IPS DF 6.9 (cell line): Measurements from ENCODE around the gene MTR.
"Not testable (repeated sequence)": the region's sequence is repeated elsewhere in the genome, so short reads cannot be mapped to it uniquely, and the experiment has no call there.

ENCODE experiments used
- DNase-seq: peaks from one replicate; pipeline ENCODE4 v3.0.0-alpha.2; 2013; ENCODE audit warnings: low read depth, low spot score
- H3K27ac ChIP-seq: one replicate; pipeline ENCODE4 v1.5.1; 2013; ENCODE audit warnings: low read length, control low read depth
- H3K27me3 ChIP-seq: 2 replicates; pipeline ENCODE4 v1.6.1; 2013; ENCODE audit warnings: mild to moderate bottlenecking, low read length; ENCODE audit not compliant: control insufficient read depth, insufficient read depth
- H3K36me3 ChIP-seq: 2 replicates; pipeline ENCODE4 v1.6.1; 2013; ENCODE audit warnings: low read length; ENCODE audit not compliant: control insufficient read depth, insufficient read depth
- H3K4me1 ChIP-seq: 2 replicates; pipeline ENCODE4 v1.6.1; 2013; ENCODE audit warnings: low read length; ENCODE audit not compliant: control insufficient read depth, insufficient read depth
- H3K4me3 ChIP-seq: 2 replicates; pipeline ENCODE4 v1.5.1; 2013; ENCODE audit warnings: mild to moderate bottlenecking, low read length
- H3K9me3 ChIP-seq: 2 replicates; pipeline ENCODE4 v1.6.1; 2013; ENCODE audit warnings: low read length, inconsistent platforms; ENCODE audit not compliant: control insufficient read depth, insufficient read depth
- WGBS: extraction: QIAGEN DNeasy Blood & Tissue Kit; methylation state at CpG from one replicate; pipeline ENCODE4 v1.1.7; 2013; ENCODE audit warnings: mixed read lengths, missing lambda C conversion rate; ENCODE audit not compliant: insufficient read length, insufficient coverage; 5-methylcytosine and 5-hydroxymethylcytosine counted together

MTR gene

DNA sequence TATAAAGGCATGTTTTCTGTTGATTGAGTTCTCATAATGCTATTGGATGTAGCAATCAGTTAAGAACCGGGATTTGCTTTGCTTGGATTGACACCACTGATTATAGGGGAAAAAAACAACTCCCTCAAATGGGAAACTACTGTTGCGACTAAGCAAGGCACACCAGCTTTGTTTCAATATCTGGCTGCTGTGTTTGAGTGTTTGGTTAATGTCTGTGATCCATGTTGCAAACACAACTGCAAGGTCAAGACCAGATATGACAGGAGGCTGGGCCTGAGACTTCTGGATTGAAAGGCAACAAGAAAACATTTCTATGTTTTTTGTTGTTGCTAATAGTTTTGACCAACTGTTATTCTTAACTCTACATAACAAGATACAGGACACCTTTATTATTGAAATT lies 50.7 kb downstream of the MTR start:
- no peaks in the 10 kb centered on the region for H3K27me3 ChIP-seq
- no peak overlapping the region for H3K27ac ChIP-seq
- WGBS: no CpG with 5 or more reads among the region's 2 CpGs
- no peaks in the 10 kb centered on the region; the same call in 1 of the 2 replicates for H3K36me3 ChIP-seq
- H3K4me1 ChIP-seq: no peaks in the 10 kb centered on the region
- DNase-seq: no peak
- H3K9me3 ChIP-seq: no peaks in the 10 kb centered on the region
- H3K4me3 ChIP-seq: no peak overlapping the region

DNA sequence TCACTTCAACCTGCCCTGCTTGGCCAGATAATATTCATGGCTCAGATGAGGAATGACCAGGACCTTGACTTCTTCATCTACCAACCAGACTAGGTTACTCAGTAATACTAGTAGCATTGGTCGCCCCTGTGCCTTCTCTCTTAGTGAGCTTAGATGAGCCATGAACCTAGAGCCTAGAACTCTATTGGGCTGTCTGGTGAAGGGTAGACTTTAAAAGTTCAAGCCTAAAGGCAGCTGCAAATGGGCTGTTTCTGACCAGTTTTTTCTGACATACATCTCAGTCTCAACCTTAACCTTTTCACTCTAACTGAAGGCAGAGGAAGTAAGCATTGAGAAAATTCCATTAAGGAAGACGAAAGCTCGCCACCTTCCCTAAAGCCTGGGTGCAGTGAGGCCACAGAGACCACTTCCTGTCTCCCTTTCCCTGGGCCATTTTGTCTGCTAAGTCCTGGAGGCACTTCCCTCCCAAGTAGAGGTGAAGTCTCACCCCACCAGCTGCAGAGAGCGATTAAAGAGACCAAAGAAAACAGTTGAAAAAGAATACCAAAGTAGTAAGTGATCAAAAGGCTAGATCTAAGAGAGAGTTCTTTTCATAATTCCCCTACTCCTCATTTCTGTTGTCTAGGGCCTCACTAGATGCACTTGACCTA lies 53.3 kb downstream of the MTR start:
- Histone ChIP-seq H3K36me3 (no peaks in the 10 kb centered on the region; the same call in 1 of the 2 replicates), H3K27me3 (no peaks in the 10 kb centered on the region), H3K9me3 (no peaks in the 10 kb centered on the region), H3K4me1 (no peaks in the 10 kb centered on the region), H3K4me3 (no peak overlapping the region), H3K27ac (no peak overlapping the region)
- no peak for DNase-seq
- WGBS: no CpG with 5 or more reads among the region's 4 CpGs

DNA sequence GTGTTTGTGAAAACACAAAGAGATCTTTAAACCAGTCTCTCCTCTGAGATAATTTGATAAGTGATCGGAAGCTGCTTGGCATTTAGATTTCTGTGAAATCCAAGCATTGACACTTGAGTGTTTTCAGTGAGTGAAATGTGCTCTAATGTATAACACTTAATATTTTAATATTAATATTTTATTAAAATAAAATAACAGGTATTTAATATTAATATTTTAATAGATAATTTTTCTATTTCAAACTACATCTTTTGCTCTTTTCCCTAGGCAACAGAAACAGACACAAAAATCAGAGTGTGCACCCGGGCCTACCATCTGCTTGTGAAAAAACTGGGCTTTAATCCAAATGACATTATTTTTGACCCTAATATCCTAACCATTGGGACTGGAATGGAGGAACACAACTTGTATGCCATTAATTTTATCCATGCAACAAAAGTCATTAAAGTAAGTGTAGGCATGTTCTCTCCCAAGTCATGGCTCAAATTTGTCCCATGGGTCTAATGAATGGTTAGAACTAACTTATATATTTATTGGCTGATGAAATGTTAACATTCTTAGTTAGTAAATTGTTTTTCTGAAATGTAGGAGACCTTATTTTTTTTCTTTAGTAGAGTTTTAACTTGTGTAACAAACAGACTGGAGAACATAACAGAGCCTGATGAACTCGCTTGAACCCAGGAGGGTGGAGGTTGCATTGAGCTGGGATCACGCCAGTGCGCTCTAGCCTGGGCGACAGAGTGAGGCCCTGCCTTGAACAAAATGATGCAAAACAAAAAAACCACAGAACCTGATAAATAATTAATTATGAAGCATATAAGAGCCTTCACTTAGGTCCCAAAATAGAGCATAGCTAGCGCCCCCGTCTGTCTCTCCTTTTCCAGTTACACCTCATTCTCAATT lies 55.2 kb downstream of the MTR start:
- no peaks in the 10 kb centered on the region for H3K4me1 ChIP-seq
- no peak overlapping the region for H3K4me3 ChIP-seq
- no peaks in the 10 kb centered on the region for H3K9me3 ChIP-seq
- H3K27me3 ChIP-seq: no peaks in the 10 kb centered on the region
- no peak for DNase-seq
- H3K27ac ChIP-seq: no peak overlapping the region
- H3K36me3 ChIP-seq: no peaks in the 10 kb centered on the region; the same call in 1 of the 2 replicates
- WGBS: no CpG with 5 or more reads among the region's 8 CpGs

DNA sequence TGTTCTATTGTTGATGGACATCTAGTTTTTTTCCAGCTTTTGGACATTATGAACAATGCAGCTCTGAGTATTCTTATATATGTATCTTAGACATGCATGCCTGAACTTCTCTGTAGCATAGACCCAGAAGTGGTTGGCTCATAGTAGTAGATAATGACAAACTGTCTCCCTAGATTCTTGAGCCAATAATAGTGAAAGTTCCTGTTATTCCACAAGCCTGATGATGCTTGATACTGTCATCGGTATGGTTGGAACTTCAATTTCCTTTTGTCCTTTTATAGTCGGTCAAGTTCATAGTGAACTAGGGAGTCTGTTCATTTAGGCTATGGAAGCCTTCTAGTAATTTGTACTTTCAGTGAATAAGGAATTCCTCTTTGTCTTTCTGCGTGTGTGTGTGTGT lies 56.8 kb downstream of the MTR start:
- no peak for DNase-seq
- Histone ChIP-seq H3K27ac (no peak overlapping the region), H3K36me3 (no peaks in the 10 kb centered on the region; the same call in 1 of the 2 replicates), H3K27me3 (no peaks in the 10 kb centered on the region), H3K4me3 (no peak overlapping the region), H3K9me3 (no peaks in the 10 kb centered on the region), H3K4me1 (no peaks in the 10 kb centered on the region)
- no CpG with 5 or more reads among the region's 3 CpGs for WGBS

DNA sequence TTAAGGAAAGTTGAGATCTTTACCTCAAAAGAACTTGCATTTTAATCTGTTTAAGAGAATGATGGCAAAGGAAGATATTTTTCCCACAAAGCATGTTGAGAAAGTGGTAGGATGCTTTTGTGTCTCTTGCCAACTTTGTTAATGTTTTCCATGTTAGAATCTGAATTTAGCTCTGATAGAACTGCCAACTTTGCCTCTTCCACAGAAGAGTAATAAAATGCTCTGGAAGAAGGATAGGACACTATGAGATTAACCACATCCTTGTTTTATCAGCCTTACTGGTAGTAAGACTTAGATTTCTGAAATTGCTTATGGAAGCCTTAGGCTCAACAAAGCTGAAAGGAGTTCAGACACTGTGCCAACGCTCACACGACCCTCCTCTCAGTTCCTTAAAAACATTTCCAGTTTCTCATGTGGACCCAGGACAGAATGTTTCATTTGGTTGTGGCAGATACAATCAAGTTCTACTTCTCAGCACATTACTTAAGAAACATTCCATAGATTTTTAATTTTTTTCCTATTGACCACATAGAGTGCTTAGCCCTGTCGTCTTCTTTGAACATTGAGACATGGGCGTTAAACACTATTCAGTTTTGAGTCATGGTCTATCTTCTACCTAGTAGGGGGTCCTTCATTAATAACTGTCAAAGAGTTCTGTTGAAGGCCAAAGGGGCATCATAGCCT lies 59.0 kb downstream of the MTR start:
- no peaks in the 10 kb centered on the region for H3K27me3 ChIP-seq
- no CpG with 5 or more reads among the region's 4 CpGs for WGBS
- H3K36me3 ChIP-seq: peaks cover under 1% of the 10 kb centered on the region; the same call in 1 of the 2 replicates
- no peak for DNase-seq
- no peaks in the 10 kb centered on the region for H3K4me1 ChIP-seq
- H3K9me3 ChIP-seq: no peaks in the 10 kb centered on the region
- H3K27ac ChIP-seq: no peak overlapping the region
- H3K4me3 ChIP-seq: no peak overlapping the region

DNA sequence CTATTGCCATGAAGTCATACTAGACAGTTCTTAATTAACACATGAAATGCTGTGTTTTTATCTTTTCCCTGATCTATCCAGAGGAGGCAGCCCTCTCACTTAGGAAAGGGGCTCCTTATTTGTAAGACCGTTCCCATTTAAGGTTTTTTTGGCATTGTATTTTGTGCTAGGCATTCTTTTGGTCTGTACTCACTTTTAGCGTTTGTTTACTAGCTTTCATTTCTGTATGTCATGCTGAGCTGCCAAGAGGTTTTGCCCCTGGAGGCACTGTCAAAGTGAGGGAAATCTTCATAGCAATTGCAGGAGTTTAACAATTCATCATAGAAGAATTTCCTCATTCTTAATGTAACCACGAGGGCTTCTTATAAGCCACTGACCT lies 59.5 kb downstream of the MTR start:
- no CpG with 5 or more reads among the region's 3 CpGs for WGBS
- no peaks in the 10 kb centered on the region for H3K4me1 ChIP-seq
- no peak overlapping the region for H3K4me3 ChIP-seq
- DNase-seq: no peak
- H3K27me3 ChIP-seq: no peaks in the 10 kb centered on the region
- H3K36me3 ChIP-seq: peaks cover 3% of the 10 kb centered on the region; the same call in 1 of the 2 replicates
- H3K27ac ChIP-seq: no peak overlapping the region
- H3K9me3 ChIP-seq: no peaks in the 10 kb centered on the region

DNA sequence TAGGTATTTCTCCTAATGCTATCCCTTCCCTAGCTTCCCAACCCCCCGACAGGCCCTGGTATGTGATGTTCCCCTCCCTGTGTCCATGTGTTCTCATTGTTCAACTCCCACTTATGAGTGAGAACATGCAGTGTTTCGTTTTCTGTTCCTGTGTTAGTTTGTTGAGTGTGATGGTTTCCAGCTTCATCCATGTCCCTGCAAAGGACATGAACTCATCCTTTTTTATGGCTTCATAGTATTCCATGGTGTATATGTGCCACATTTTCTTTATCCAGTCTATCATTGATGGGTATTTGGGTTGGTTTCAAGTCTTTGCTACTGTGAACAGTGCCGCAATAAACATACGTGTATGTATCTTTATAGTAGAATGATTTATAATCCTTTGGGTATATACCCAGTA lies 61.6 kb downstream of the MTR start:
- not testable (repeated sequence) for H3K4me1 ChIP-seq, DNase-seq, H3K9me3 ChIP-seq, H3K4me3 ChIP-seq, H3K36me3 ChIP-seq, H3K27ac ChIP-seq, H3K27me3 ChIP-seq
- WGBS: no CpG with 5 or more reads among the region's 4 CpGs

DNA sequence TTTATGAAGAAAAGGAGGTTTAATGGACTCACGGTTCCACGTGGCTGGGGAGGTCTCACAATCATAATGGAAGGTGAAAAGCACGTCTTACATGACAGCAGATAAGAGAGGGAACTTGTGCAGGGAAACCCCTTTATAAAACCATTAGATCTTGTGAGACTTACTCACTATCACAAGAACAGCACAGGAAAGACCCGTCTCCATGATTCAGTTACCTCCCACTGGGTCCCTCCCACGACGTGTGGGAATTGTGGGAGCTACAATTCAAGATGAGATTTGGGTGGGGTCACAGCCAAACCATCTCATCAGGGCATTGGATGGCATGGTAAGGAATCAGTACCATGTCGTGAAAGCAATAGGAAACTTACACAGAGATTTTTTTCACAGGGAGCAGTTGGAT lies 63.1 kb downstream of the MTR start:
- Histone ChIP-seq H3K9me3 (no peaks in the 10 kb centered on the region), H3K27ac (no peak overlapping the region), H3K4me1 (no peaks in the 10 kb centered on the region), H3K4me3 (no peak overlapping the region), H3K36me3 (peaks cover 6% of the 10 kb centered on the region; the same call in 1 of the 2 replicates), H3K27me3 (no peaks in the 10 kb centered on the region)
- no peak for DNase-seq
- no CpG with 5 or more reads among the region's 7 CpGs for WGBS

DNA sequence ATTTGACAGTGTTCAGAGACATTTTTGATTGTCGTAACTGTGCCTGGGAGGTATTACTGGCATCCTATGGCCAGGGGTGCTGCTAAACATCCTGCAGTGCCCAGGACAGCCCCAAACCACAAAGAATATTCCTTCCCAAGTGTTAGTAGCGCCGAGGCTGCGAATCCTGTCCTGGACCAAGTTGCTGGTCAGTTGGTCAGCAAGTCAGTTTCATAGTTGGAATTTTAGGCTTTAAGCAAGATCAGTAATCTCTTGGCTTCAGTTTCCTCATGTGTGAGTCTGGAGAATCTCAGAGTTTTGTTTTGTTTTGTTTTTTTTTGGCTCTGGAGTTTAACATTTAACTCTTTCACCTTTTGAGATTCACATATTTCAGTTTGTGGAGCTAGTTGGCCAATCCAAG lies 65.0 kb downstream of the MTR start:
- no peak overlapping the region for H3K4me3 ChIP-seq
- no peak for DNase-seq
- no CpG with 5 or more reads among the region's 4 CpGs for WGBS
- no peaks in the 10 kb centered on the region for H3K27me3 ChIP-seq
- no peak overlapping the region for H3K27ac ChIP-seq
- peaks cover 7% of the 10 kb centered on the region; the same call in 1 of the 2 replicates for H3K36me3 ChIP-seq
- H3K4me1 ChIP-seq: no peaks in the 10 kb centered on the region
- no peaks in the 10 kb centered on the region for H3K9me3 ChIP-seq

DNA sequence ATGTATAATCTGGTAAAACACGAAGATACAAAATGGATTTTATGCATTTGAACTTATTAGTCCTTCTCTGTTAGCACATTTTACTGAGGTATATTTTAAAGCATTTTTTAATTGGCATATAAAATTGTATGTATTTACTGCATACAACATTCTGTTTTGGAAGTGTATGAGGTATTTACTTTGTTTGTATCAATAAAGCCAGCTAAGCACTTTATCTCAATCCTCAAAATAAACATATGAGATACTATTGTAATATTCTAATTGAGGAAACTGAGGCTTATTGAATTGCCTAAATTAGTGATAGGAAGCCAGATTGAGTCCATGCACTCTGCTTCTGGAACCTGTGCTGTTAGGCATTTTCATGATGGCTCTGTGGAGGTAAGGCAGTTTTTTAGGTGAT lies 65.6 kb downstream of the MTR start:
- no peaks in the 10 kb centered on the region for H3K9me3 ChIP-seq
- H3K36me3 ChIP-seq: peaks cover 7% of the 10 kb centered on the region; the same call in 1 of the 2 replicates
- H3K27me3 ChIP-seq: no peaks in the 10 kb centered on the region
- H3K4me1 ChIP-seq: no peaks in the 10 kb centered on the region
- no CpG with 5 or more reads among the region's 1 CpG for WGBS
- no peak overlapping the region for H3K27ac ChIP-seq
- DNase-seq: no peak
- H3K4me3 ChIP-seq: no peak overlapping the region
